ENCODE data around the gene GPR173.

The GPR173 gene

DNA sequence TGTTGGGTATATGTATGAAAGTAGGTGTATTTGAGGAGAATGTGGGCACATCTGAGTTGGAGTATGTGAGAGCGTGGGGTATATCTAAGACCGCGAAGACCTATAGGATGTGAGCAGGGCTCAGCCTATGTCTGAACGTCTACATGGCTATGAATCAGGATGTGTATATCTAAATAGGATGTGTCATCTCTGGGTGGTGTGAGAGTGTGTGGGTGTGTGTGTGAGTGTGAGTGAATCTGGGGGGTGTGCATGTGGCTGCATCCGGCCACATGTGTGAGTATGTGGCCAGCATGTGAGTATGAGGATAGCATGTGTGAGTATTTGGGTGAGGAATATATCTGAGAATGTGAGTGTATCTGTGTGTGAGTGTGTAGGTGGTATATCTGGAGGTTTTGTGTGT is 7.7 kb downstream of the GPR173 start:
- no peak overlapping the region for H3K4me3 ChIP-seq (ENCODE audit: low read depth, low read length)
- no peak for DNase-seq (ENCODE audit: low read depth)

DNA sequence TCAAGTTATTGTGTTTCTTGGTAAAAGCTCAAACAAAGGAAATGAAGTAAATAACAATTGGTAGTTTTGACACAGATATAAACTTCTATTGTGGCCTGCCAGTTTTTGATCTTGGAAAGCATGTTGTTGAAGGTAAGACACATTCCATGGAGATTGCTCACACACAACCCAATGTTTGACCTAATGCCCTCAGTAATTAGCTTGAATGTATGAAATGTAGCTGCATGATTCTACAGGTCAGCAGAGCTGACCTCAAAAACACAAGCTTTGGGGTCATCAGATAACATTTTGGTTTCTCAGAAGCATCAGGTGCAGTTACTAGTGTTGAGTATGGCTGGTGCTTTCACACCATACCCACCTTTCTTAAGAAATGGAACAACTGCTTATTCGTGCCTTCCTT is 16.5 kb downstream of the GPR173 start:
- DNase-seq (ENCODE audit: low read depth), result no peak
- H3K4me3 ChIP-seq (ENCODE audit: low read depth, low read length), result no peak overlapping the region

DNA sequence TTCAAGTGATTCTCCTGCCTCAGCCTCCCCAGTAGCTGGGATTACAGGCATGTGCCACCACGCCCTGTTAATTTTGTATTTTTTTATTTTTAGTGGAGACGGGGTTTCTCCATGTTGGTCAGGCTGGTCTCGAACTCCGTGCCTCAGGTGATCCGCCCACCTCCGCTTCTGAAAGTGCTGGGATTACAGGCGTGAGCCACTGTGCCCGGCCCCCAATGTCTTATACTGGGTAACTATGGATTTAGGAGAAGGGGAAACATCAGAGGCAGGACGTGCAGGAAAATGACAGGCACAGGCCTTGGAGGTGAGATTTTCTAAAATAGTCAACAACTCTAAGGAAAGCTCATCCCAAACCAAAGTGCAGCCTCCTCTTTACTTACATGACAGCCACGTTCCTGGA is 22.5 kb downstream of the GPR173 start:
- H3K4me3 ChIP-seq (ENCODE audit: low read depth, low read length), result no peak overlapping the region

DNA sequence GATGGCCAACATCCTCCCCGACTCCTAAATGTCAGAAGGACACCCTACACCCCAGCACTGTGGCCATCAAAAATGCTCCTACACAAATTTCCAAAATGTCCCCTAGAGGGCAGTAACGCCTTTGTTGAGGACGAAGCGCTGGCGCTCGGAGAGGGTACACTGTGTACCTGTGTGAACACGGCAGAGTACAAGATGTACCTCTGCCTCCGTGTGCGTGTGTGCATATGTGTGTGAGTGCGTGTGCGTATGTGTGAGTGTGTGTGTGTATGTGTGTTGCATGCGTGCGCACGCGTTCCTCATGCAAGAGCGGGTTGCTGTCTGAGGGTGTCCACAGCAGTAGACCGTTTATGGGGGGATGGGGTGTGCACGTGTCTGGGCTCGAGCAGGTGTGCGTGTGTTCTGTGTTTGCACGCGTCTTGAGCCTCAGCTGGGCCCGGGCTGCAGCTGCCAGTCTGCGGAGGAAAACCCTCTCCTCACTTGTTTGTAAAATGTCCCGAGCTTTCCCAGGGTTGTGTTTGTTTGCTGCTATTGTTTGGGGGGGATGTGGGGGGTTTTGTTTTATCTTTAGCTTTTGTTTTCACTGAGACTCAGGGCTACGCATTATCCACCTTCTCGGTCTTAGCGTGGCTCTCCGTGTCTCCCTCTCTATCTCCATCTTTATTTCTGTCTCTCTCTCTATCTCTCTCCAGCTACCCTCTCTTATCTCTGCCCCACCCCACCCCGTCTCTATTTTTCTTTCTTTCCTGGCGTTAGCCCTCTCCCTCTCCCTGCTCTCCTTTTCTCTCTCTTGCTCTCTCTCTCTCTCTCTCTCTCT is 23.2 kb downstream of the GPR173 start:
- DNase-seq (ENCODE audit: low read depth), result peak; percentile 48
- H3K4me3 ChIP-seq (ENCODE audit: low read depth, low read length), result no peak overlapping the region

More for the DNA sequence above, 22.5 kb downstream of the GPR173 start:
- no peak for DNase-seq (ENCODE audit: low read depth)

DNA sequence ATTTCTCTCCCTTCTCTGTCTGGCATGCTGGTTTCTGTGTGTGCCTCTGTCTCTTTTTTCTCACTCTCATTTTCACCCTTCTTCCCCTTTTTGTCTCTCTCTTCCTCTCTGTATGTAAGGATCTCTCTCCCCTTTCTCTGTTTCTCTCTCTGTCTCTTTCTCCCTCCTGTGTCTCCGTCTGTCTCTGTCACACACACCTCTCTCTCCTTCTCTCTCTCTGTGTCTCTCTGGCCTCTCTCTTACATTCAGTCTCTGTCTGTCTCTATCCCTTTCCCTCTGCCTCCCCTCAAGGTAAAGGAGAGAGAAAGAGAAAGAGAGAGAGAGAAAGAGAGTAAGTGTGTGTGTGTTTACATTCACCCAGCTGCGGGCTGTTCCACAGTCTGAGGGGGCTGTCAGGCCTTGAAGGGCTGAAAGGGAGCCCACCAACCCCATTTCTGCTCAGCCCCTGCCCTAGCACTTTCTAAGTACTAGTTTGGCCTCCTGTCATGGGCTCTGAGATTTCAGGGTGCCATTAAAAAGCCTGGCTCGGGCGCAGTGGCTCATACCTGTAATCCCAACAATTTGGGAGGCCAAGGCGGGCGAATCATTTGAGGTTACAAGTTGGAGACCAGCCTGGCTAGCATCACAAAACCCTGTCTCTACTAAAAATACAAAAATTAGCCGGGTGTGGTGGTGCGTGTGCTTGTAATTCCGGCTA is 24.0 kb downstream of the GPR173 start:
- no peak overlapping the region for H3K4me3 ChIP-seq (ENCODE audit: low read depth, low read length)
- DNase-seq (ENCODE audit: low read depth), result no peak

DNA sequence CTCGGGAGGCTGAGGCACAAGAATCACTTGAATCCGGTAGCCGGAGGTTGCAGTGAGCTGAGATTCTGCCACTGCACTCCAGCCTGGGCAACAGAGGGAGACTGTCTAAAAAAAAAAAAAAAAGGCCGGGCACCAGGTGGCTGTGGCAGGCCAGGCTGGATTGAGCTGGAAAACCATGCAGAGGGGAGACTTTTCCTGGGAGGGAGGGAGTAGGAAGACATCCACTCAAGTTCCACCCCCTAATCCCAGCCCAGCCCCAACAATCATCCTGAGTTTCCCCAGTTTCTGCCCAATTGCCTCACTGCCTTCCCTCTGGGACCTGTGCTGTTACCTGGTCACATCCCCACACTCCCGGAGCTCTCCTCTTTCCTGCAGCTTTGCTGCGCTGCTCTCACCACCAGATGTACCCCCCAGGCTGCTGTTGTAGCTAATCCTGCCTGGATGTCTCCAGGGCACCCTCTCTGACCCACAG is 24.6 kb downstream of the GPR173 start:
- no peak overlapping the region for H3K4me3 ChIP-seq (ENCODE audit: low read depth, low read length)
- DNase-seq (ENCODE audit: low read depth), result no peak

DNA sequence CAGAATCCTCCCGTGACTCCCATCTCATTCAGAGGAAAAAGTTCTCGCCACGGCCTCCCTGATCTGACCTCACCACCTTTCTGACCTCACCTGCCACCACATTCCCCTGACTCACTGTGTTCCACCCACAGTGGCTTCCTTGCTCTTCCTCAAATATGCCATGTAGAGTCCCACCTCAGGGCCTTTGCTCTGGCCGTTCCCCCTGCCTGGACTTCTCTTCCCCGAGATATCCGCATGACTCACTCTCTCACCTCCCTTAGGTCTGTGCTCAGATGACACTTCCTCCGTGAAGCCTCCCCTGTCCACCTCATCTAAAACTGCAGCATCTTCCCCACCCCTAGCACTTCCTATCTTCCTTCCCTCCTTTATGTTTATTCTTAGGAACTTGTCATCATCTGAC is 26.4 kb downstream of the GPR173 start:
- DNase-seq (ENCODE audit: low read depth), result no peak
- H3K4me3 ChIP-seq (ENCODE audit: low read depth, low read length), result no peak overlapping the region

DNA sequence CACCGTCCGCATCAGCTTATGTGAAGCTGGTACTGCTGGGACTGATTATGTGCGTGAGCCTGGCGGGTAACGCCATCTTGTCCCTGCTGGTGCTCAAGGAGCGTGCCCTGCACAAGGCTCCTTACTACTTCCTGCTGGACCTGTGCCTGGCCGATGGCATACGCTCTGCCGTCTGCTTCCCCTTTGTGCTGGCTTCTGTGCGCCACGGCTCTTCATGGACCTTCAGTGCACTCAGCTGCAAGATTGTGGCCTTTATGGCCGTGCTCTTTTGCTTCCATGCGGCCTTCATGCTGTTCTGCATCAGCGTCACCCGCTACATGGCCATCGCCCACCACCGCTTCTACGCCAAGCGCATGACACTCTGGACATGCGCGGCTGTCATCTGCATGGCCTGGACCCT is 28.1 kb downstream of the GPR173 start:
- H3K4me3 ChIP-seq (ENCODE audit: low read depth, low read length), result no peak overlapping the region
- DNase-seq (ENCODE audit: low read depth), result no peak

DNA sequence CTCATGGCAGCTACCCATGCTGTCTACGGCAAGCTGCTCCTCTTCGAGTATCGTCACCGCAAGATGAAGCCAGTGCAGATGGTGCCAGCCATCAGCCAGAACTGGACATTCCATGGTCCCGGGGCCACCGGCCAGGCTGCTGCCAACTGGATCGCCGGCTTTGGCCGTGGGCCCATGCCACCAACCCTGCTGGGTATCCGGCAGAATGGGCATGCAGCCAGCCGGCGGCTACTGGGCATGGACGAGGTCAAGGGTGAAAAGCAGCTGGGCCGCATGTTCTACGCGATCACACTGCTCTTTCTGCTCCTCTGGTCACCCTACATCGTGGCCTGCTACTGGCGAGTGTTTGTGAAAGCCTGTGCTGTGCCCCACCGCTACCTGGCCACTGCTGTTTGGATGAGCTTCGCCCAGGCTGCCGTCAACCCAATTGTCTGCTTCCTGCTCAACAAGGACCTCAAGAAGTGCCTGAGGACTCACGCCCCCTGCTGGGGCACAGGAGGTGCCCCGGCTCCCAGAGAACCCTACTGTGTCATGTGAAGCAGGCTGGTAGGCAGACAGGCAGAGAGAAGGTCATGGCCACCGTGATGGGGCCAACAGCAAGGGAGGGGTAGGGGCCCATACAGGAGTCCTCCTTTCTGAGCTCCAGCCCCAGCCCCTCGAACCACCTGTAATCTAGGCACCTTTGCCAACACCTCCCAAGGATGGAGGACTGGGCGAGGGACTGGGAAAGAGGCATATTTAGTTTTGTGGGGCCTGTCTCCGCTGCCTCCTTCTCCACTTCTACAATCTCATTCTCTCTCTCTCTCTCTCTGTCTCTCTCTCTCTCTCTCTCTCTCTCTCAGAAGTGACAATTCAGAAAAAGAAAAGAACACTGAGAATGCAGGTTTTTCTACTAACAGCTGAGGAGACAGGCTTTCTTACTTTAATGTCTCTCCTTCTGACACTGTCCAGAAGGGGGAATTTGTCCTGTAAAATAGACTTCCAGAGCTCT is 28.9 kb downstream of the GPR173 start:
- H3K4me3 ChIP-seq (ENCODE audit: low read depth, low read length), result no peak overlapping the region
- no peak for DNase-seq (ENCODE audit: low read depth)

DNA sequence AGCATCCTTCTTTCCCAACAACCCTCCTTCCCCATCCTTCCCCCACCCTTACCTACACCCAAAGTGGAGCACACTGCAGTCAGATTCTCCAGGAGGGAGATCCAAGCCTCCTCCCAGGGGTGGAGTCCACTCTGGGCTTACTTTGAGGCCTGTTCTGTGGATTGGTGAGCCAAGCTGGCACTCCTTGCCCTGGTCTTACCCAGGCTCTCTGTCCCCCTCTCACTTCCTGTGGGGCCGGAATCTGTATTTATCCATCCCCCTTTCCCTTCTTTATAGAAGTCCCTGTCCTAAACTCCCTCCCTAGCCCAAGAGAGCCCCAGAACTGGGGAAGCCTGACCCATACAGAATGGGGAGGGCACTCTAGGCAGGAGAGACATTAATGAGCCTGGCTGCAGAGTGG is 30.4 kb downstream of the GPR173 start:
- H3K4me3 ChIP-seq (ENCODE audit: low read depth, low read length), result no peak overlapping the region
- DNase-seq (ENCODE audit: low read depth), result no peak

DNA sequence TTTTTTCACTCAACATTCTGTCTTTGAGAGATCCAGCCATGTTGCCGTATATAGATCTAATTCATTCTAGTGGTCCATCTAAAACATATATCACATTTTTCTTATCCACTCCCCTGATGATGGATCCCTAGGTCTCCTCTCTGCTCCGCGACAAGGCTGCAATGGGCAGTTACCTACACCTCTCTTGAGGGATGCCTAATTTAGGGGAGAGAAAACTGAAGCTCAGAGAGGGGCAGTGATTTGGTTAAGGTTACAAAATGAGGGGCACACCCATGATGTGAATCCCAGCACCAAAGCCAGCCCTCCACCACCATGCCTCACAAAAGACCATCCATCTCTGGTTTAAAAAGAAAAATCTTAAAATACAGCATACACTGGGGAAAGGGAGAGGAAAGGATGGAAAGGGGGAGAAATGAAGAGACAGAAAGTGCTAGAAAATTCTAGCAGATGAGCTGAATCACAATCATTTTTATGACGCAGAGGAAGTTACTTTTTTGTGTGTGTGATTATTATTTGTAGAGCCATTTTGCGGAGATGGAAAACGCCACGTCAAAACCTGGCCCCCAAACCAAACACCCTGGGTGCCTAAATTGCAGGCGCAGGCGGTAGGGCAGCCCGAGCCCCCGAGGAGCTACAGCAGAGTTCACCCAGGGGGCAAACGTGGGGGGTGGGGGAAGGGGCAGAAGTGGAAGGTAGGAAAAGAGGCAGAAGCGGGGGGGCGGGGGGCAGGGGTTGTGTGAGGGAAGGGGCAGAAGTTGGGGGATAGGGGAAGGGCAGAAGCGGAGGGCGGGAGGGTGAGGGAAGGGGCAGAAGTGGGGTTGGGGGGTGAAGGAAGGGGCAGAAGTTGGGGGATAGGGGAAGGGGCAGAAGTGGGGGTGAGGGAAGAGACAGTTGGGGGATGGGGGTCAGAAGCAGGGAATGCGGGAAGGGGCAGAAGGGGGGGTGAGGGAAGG is 32.3 kb downstream of the GPR173 start:
- peak overlapping the region; percentile 28 for H3K4me3 ChIP-seq (ENCODE audit: low read depth, low read length)
- DNase-seq (ENCODE audit: low read depth), result no peak

DNA sequence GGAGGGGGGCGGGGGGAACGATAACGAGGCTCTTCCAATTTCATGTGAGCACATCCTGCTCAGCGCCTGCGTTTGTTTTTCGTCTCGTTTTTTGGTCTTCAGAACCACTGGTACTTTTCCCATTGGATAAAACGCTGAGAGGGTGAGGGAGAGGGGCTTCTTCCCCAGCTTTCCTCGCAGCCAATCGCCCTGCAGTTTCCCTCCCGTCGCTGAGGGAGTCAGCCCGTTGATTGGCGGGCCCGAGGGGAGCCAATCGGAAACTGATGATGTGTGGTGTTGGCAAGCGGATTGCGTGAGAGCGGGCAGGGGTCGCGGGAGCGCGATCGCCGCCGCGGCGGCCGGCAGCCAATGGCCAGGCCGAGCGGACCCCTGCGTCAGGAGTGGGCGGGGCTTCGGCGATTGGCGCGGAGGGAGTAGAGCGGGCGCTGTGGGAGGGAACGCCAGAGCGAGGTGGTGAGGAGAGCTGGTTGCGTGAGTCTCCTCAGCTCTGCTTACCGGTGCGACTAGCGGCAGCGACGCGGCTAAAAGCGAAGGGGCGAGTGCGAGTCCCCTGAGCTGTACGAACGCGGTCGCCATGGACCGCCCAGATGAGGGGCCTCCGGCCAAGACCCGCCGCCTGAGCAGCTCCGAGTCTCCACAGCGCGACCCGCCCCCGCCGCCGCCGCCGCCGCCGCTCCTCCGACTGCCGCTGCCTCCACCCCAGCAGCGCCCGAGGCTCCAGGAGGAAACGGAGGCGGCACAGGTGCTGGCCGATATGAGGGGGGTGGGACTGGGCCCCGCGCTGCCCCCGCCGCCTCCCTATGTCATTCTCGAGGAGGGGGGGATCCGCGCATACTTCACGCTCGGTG is 33.6 kb downstream of the GPR173 start, which contains the start of gene TSPYL2:
Gene TSPYL2 (plus strand): TSS at position 443 of the 848 bp plus-strand sequence. CDS start 132 bp downstream, at position 575.
- H3K4me3 ChIP-seq (ENCODE audit: low read depth, low read length), result peak within 1 kb of the TSS; percentile 74
- peak; percentile 94 for DNase-seq (ENCODE audit: low read depth)

DNA sequence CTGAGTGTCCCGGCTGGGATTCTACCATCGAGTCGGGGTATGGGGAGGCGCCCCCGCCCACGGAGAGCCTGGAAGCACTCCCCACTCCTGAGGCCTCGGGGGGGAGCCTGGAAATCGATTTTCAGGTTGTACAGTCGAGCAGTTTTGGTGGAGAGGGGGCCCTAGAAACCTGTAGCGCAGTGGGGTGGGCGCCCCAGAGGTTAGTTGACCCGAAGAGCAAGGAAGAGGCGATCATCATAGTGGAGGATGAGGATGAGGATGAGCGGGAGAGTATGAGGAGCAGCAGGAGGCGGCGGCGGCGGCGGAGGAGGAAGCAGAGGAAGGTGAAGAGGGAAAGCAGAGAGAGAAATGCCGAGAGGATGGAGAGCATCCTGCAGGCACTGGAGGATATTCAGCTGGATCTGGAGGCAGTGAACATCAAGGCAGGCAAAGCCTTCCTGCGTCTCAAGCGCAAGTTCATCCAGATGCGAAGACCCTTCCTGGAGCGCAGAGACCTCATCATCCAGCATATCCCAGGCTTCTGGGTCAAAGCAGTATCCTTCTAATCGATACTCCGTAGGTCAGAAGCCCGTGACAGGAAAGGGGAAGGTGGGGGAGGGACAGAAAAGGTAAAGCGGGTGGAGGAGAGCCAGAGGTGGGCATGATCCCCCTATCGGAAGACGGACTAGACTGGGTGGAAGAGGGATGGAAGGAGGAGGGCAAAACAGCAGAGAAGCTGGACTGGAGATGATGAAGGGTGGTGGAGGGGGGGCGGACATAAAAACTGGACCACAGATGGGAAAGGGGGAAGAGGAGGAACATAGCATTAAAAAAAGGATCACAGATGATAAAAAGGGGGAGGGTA is 34.4 kb downstream of the GPR173 start:
- H3K4me3 ChIP-seq (ENCODE audit: low read depth, low read length), result peak overlapping the region; percentile 74
- DNase-seq (ENCODE audit: low read depth), result no peak

DNA sequence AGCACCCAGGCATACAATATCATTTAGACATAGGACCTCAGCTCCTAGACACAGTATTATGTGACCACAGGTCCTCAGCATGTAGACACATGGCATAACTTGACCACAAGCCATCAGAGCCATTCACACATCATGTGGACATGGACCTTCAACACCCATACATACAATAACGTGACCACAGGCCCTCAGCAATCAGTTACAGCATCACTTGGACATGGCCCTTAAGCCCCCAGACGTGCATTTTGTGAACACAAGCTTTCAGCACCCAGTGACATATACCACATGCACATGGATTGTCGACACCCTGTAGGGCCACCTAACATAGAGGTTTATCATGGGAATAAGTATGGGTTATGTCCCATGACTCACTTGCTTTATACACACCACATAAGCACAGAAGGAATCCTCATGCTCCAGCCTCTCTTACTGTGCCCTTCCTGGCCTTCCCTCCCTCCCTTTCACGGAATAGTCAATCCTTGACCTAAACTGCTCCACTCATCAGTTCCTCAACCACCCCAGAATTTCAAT is 35.5 kb downstream of the GPR173 start:
- no peak for DNase-seq (ENCODE audit: low read depth)
- H3K4me3 ChIP-seq (ENCODE audit: low read depth, low read length), result peak overlapping the region; percentile 74

DNA sequence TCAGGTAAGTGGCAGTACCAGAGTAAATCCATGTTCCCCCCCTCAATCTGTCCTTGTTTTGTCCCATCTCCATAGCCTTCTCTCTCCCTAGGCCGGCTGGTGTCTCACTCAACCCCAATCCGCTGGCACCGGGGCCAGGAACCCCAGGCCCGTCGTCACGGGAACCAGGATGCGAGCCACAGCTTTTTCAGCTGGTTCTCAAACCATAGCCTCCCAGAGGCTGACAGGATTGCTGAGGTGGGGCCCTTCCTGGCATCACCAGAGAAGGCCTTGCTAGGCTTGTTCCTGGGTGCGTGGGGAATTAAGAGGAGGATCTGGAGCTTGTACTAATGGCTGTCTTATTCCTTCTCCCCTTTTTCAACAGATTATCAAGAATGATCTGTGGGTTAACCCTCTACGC is 36.3 kb downstream of the GPR173 start:
- no peak for DNase-seq (ENCODE audit: low read depth)
- no peak overlapping the region for H3K4me3 ChIP-seq (ENCODE audit: low read depth, low read length)

DNA sequence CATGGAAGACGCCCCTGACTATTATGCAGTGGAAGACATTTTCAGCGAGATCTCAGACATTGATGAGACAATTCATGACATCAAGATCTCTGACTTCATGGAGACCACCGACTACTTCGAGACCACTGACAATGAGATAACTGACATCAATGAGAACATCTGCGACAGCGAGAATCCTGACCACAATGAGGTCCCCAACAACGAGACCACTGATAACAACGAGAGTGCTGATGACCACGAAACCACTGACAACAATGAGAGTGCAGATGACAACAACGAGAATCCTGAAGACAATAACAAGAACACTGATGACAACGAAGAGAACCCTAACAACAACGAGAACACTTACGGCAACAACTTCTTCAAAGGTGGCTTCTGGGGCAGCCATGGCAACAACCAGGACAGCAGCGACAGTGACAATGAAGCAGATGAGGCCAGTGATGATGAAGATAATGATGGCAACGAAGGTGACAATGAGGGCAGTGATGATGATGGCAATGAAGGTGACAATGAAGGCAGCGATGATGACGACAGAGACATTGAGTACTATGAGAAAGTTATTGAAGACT is 37.2 kb downstream of the GPR173 start:
- DNase-seq (ENCODE audit: low read depth), result no peak
- H3K4me3 ChIP-seq (ENCODE audit: low read depth, low read length), result no peak overlapping the region
